H9 (cell line): ENCODE measurements around the gene SART1. TPM values are rescaled to one million over a fixed set of nuclear protein-coding genes. Genes with fewer than 3 reads are reported as not detected.

Experiments
- DNase-seq: peaks from one replicate; pipeline ENCODE4 v3.0.0-alpha.2; 2017
- H2AFZ ChIP-seq: one replicate; pipeline ENCODE4 v1.6.1; 2013; ENCODE audit warnings: mild to moderate bottlenecking, low read length, control low read depth, moderate library complexity
- H2AK5ac ChIP-seq: 2 replicates; pipeline ENCODE4 v1.6.1; 2013; ENCODE audit warnings: low read length, control low read depth, mixed read lengths; ENCODE audit not compliant: insufficient read length
- H2BK120ac ChIP-seq: one replicate; pipeline ENCODE4 v1.6.1; 2013; ENCODE audit warnings: low read depth, mild to moderate bottlenecking, low read length, control low read depth, inconsistent platforms; ENCODE audit not compliant: poor library complexity, severe bottlenecking
- H2BK12ac ChIP-seq: 2 replicates; pipeline ENCODE4 v1.6.1; 2013; ENCODE audit warnings: low read length, control low read depth, mixed read lengths, low read depth; ENCODE audit not compliant: insufficient read length
- H2BK15ac ChIP-seq: 2 replicates; pipeline ENCODE4 v1.6.1; 2013; ENCODE audit warnings: low read depth, low read length, control low read depth
- H2BK20ac ChIP-seq: one replicate; pipeline ENCODE4 v1.6.1; 2013; ENCODE audit warnings: low read depth, mild to moderate bottlenecking, low read length, control low read depth, inconsistent platforms; ENCODE audit not compliant: poor library complexity, severe bottlenecking
- H2BK5ac ChIP-seq: 2 replicates; pipeline ENCODE4 v1.6.1; 2013; ENCODE audit warnings: low read length, control low read depth, mixed read lengths; ENCODE audit not compliant: insufficient read length
- H3K14ac ChIP-seq: 2 replicates; pipeline ENCODE4 v1.6.1; 2013; ENCODE audit warnings: low read length, control low read depth; ENCODE audit not compliant: insufficient read depth
- H3K18ac ChIP-seq: 2 replicates; pipeline ENCODE4 v1.6.1; 2013; ENCODE audit warnings: low read depth, mild to moderate bottlenecking, mixed read lengths, low read length, control low read depth; ENCODE audit not compliant: insufficient read length
- H3K23ac ChIP-seq: 2 replicates; pipeline ENCODE4 v1.6.1; 2013; ENCODE audit warnings: low read length, control low read depth, mixed read lengths, low read depth; ENCODE audit not compliant: insufficient read length
- H3K23me2 ChIP-seq: 2 replicates; pipeline ENCODE4 v1.6.1; 2013; ENCODE audit warnings: low read depth, mild to moderate bottlenecking, mixed read lengths, low read length, control low read depth; ENCODE audit not compliant: insufficient read length, poor library complexity, severe bottlenecking
- H3K27ac ChIP-seq: 2 replicates; pipeline ENCODE4 v1.5.1; 2013; ENCODE audit warnings: low read length, control low read depth, mixed read lengths, low read depth; ENCODE audit not compliant: insufficient read length
- H3K27me3 ChIP-seq: 2 replicates; pipeline ENCODE4 v1.6.1; 2013; ENCODE audit warnings: low read length, control low read depth, inconsistent platforms; ENCODE audit not compliant: insufficient read depth
- H3K4ac ChIP-seq: 2 replicates; pipeline ENCODE4 v1.6.1; 2013; ENCODE audit warnings: low read depth, mild to moderate bottlenecking, control low read depth, inconsistent platforms, low read length, moderate library complexity
- H3K4me1 ChIP-seq: 2 replicates; pipeline ENCODE4 v1.6.1; 2013; ENCODE audit warnings: low read length, control low read depth, inconsistent platforms; ENCODE audit not compliant: insufficient read depth
- H3K4me2 ChIP-seq: 2 replicates; pipeline ENCODE4 v1.6.1; 2013; ENCODE audit warnings: low read length, control low read depth, mixed read lengths; ENCODE audit not compliant: insufficient read length, insufficient read depth
- H3K56ac ChIP-seq: 2 replicates; pipeline ENCODE4 v1.6.1; 2013; ENCODE audit warnings: low read depth, mild to moderate bottlenecking, mixed read lengths, low read length, control low read depth; ENCODE audit not compliant: insufficient read length
- H3K79me1 ChIP-seq: 2 replicates; pipeline ENCODE4 v1.6.1; 2013; ENCODE audit warnings: low read depth, mild to moderate bottlenecking, moderate library complexity, low read length, control low read depth, inconsistent platforms; ENCODE audit not compliant: insufficient read depth, poor library complexity, severe bottlenecking
- H3K79me2 ChIP-seq: 2 replicates; pipeline ENCODE4 v1.6.1; 2013; ENCODE audit warnings: low read length, control low read depth, inconsistent platforms; ENCODE audit not compliant: insufficient read depth
- H3K9ac ChIP-seq: 2 replicates; pipeline ENCODE4 v1.6.1; 2013; ENCODE audit warnings: low read length, control low read depth, mixed read lengths; ENCODE audit not compliant: insufficient read length; ENCODE audit errors: extremely low read depth
- H3K9me3 ChIP-seq: one replicate; pipeline ENCODE4 v1.6.1; 2013; ENCODE audit warnings: low read depth, low read length, inconsistent platforms; ENCODE audit not compliant: control insufficient read depth
- H3T11ph ChIP-seq: one replicate; pipeline ENCODE4 v1.6.1; 2013; ENCODE audit warnings: mild to moderate bottlenecking, low read length, control low read depth, inconsistent platforms
- H4K20me1 ChIP-seq: one replicate; pipeline ENCODE4 v1.6.1; 2013; ENCODE audit not compliant: control insufficient read depth, insufficient read length, insufficient read depth
- H4K5ac ChIP-seq: 2 replicates; pipeline ENCODE4 v1.6.1; 2013; ENCODE audit warnings: low read depth, mild to moderate bottlenecking, mixed read lengths, low read length, control low read depth; ENCODE audit not compliant: insufficient read length
- H4K8ac ChIP-seq: replicated peaks from 2 replicates; pipeline ENCODE4 v1.6.1; 2013; ENCODE audit warnings: low read length, control low read depth, mixed read lengths, low read depth; ENCODE audit not compliant: insufficient read length
- H4K91ac ChIP-seq: 2 replicates; pipeline ENCODE4 v1.6.1; 2013; ENCODE audit warnings: low read depth, mild to moderate bottlenecking, moderate library complexity, mixed read lengths, low read length, control low read depth; ENCODE audit not compliant: insufficient read length
- H3K27ac Mint-ChIP-seq, 3 experiments: 2 replicates in 2 of 3; 3 replicates in 1 of 3; pipeline ENCODE4 v1.8.0; 2020 to 2021; ENCODE audit warnings: mixed read lengths in 3 of 3, mild to moderate bottlenecking in 1 of 3, moderate library complexity in 1 of 3
- H3K27me3 Mint-ChIP-seq: 2 replicates; pipeline ENCODE4 v1.8.0; 2021; ENCODE audit warnings: low read depth, mild to moderate bottlenecking, moderate library complexity, mixed read lengths
- H3K36me3 Mint-ChIP-seq, 3 experiments: 2 replicates in 2 of 3; 3 replicates in 1 of 3; pipeline ENCODE4 v1.8.0; 2020 to 2021; ENCODE audit warnings: low read depth in 3 of 3, mixed read lengths in 3 of 3; ENCODE audit not compliant: insufficient read depth in 1 of 3
- H3K4me1 Mint-ChIP-seq, 2 experiments: 2 replicates each; pipeline ENCODE4 v1.8.0; 2020; ENCODE audit warnings: mixed read lengths in 2 of 2
- H3K4me3 Mint-ChIP-seq, 2 experiments: 2 replicates in 1 of 2; 3 replicates in 1 of 2; pipeline ENCODE4 v1.8.0; 2020 to 2021; ENCODE audit warnings: mild to moderate bottlenecking in 2 of 2, mixed read lengths in 2 of 2, moderate library complexity in 1 of 2
- H3K9me3 Mint-ChIP-seq, 2 experiments: 2 replicates in 1 of 2; 3 replicates in 1 of 2; pipeline ENCODE4 v1.8.0; 2020; ENCODE audit warnings: mild to moderate bottlenecking in 2 of 2, mixed read lengths in 2 of 2, moderate library complexity in 1 of 2
- CTCF ChIP-seq: fragments of 200-600 bp; sonication (generic); conservative IDR thresholded peaks from 3 replicates; pipeline ENCODE4 v1.8.0; 2021; ENCODE audit warnings: antibody characterized with exemption, mild to moderate bottlenecking
- WGBS: extraction: QIAGEN DNeasy Blood & Tissue Kit; methylation state at CpG from one replicate; pipeline ENCODE4 v1.1.7; 2013; ENCODE audit warnings: missing lambda C conversion rate, low lambda C conversion rate, mixed read lengths; ENCODE audit not compliant: insufficient read length; ENCODE audit errors: extremely low coverage; 5-methylcytosine and 5-hydroxymethylcytosine counted together
- total RNA-seq: library from RNA; stranded (reverse); gene quantifications from 2 replicates; pipeline ENCODE4 v1.2.1, GENCODE V29; 2021

Gene SART1
- total RNA-seq, 1 experiment from 2014 or later = 52.0 TPM

DNA sequence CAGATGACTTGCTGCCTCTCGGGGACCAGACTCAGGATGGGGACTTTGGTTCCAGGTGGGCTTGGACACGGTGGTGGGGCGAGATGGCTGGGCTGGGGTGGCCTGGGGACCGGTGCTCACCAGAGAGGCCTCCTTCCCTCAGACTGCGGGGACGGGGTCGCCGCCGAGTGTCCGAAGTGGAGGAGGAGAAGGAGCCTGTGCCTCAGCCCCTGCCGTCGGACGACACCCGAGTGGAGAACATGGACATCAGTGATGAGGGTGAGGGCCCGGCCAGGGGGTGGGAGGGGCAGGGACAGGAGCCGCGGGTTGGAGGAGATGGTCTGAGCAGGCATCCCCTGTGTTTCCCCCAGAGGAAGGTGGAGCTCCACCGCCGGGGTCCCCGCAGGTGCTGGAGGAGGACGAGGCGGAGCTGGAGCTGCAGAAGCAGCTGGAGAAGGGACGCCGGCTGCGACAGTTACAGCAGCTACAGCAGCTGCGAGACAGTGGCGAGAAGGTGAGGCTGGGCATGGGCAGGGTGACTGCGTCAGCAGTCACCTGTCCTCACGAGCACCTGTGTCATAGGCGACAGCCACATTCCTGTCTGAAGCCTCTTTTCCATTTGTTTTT lies 5.9 kb downstream of the SART1 start:
- Histone ChIP-seq H2BK120ac (no peak overlapping the region), H4K91ac (no peak overlapping the region), H3K4me2 (no peak overlapping the region), H3K4ac (no peak overlapping the region), H3K56ac (no peak overlapping the region), H4K5ac (no peak overlapping the region), H4K8ac (no peak overlapping the region), H3K23ac (no peak overlapping the region), H3K79me2 (peaks cover 6% of the 10 kb centered on the region; the same call in 1 of the 2 replicates), H2BK5ac (no peak overlapping the region), H3K18ac (no peak overlapping the region), H2AFZ (no peak overlapping the region), H3K14ac (no peak overlapping the region), H3T11ph (no peak overlapping the region), H3K9me3 (no peaks in the 10 kb centered on the region), H2BK20ac (no peak overlapping the region), H2BK15ac (no peak overlapping the region), H3K9ac (no peak overlapping the region), H4K20me1 (no peaks in the 10 kb centered on the region), H3K27me3 (no peaks in the 10 kb centered on the region), H2AK5ac (no peak overlapping the region), H3K23me2 (no peaks in the 10 kb centered on the region), H2BK12ac (no peak overlapping the region), H3K4me1 (peaks cover 2% of the 10 kb centered on the region; the same call in 1 of the 2 replicates), H3K79me1 (peaks cover 5% of the 10 kb centered on the region), H3K27ac (no peak overlapping the region)
- Mint-ChIP-seq H3K4me3 (no peak overlapping the region; a peak in 1 of 5 replicates), H3K27ac (no peak overlapping the region), H3K36me3 (peaks cover 53 to 82% (median 77%) of the 10 kb centered on the region in 3 experiments), H3K27me3 (no peaks in the 10 kb centered on the region), H3K9me3 (no peaks in the 10 kb centered on the region), H3K4me1 (peaks cover 14% of the 10 kb centered on the region in 2 experiments)
- no peak for TF ChIP-seq CTCF
- DNase-seq = no peak
- WGBS = no CpG with 5 or more reads among the region's 30 CpGs
